HCT116 (cell line): ENCODE data around the gene AMBP. TPM values are rescaled to one million over a fixed set of nuclear protein-coding genes. Genes with fewer than 3 reads are reported as not detected.

Experiments used
- ATAC-seq: fragments of 200-7000 bp; cut with Tn5 transposase; 2 replicates; pipeline ENCODE4 v1.9.1; 2020; ENCODE audit warnings: mild to moderate bottlenecking, moderate library complexity
- BruUV-seq: library from RNA; stranded (reverse); fragments of 400-500 nt; replicated peaks from 2 replicates; lab custom pipeline; 2021; lab: Mats Ljungman, UMichigan
- CTCF ChIA-PET: fragments of 300-600 bp; sonication (Branson Sonifier 250); formaldehyde crosslinking; loops from one replicate; lab custom pipeline; 2021; ENCODE audit warnings: antibody characterized with exemption; lab: Charles Lee
- POLR2A ChIA-PET: fragments of 300-600, 350-600 bp; sonication (Branson Sonifier 250); formaldehyde crosslinking; loops from one replicate; lab custom pipeline; 2021; ENCODE audit warnings: antibody characterized with exemption; lab: Charles Lee
- RAD21 ChIA-PET, 2 experiments: fragments of 300-600 bp; sonication (Branson Sonifier 250); formaldehyde crosslinking; loops; one replicate each; lab custom pipeline; 2023; ENCODE audit warnings: low total read pairs in 2 of 2; ENCODE audit not compliant: uncharacterized antibody in 2 of 2, unreplicated experiment in 2 of 2, low non-redundant PET in 1 of 2; lab: Charles Lee
- DNase-seq: peaks from one replicate; pipeline ENCODE4 v3.0.0-alpha.2; 2010; ENCODE audit warnings: low read depth, low spot score
- H2AFZ ChIP-seq: fragments of 200-600 bp; shearing (Covaris generic), sonication (generic); 2 replicates; pipeline ENCODE4 v1.6.1; 2017; ENCODE audit warnings: low read depth, mixed run types, mixed read lengths, antibody characterized with exemption, low read length; ENCODE audit not compliant: poor library complexity, severe bottlenecking
- H3K27ac ChIP-seq: 2 replicates; pipeline ENCODE4 v1.5.1; 2012; ENCODE audit warnings: low read depth, low read length
- H3K27me3 ChIP-seq: fragments of 200-600 bp; sonication (generic); 2 replicates; pipeline ENCODE4 v1.6.1; 2016; ENCODE audit warnings: mixed run types, low read length, mixed read lengths; ENCODE audit not compliant: insufficient read depth
- H3K36me3 ChIP-seq, 2 experiments: fragments of 200-500 bp in 1 of 2; fragments of 200-600 bp in 1 of 2; sonication (Bioruptor generic) in 1 of 2; sonication (generic) in 1 of 2; 2 replicates each; pipeline versions ENCODE4 v1.5.1 to v1.6.1; 2014 to 2016; ENCODE audit warnings: low read length in 2 of 2, inconsistent platforms in 1 of 2, mixed read lengths in 1 of 2, mixed run types in 1 of 2; ENCODE audit not compliant: insufficient read depth in 2 of 2, control insufficient read depth in 1 of 2
- H3K4me1 ChIP-seq, 2 experiments: fragments of 200-600 bp in 1 of 2; sonication (generic) in 1 of 2; 2 replicates each; pipeline versions ENCODE4 v1.5.1 to v1.6.1; 2012 to 2017; ENCODE audit warnings: low read length in 2 of 2, inconsistent platforms in 1 of 2, mild to moderate bottlenecking in 1 of 2, mixed read lengths in 1 of 2, mixed run types in 1 of 2, moderate library complexity in 1 of 2; ENCODE audit not compliant: insufficient read depth in 2 of 2, control insufficient read depth in 1 of 2
- H3K4me2 ChIP-seq: fragments of 200-600 bp; sonication (generic); 2 replicates; pipeline ENCODE4 v1.6.1; 2017; ENCODE audit warnings: mixed run types, low read length, mixed read lengths
- H3K4me3 ChIP-seq, 2 experiments: fragments of 200-600 bp in 1 of 2; sonication (generic) in 1 of 2; replicated peaks in 1 of 2; 2 replicates each; pipeline ENCODE4 v1.5.1; 2011 to 2016; ENCODE audit warnings: low read length in 2 of 2, control low read depth in 1 of 2, low read depth in 1 of 2, mild to moderate bottlenecking in 1 of 2, mixed read lengths in 1 of 2, mixed run types in 1 of 2
- H3K79me2 ChIP-seq: fragments of 200-600 bp; sonication (generic); 2 replicates; pipeline ENCODE4 v1.6.1; 2017; ENCODE audit warnings: mild to moderate bottlenecking, mixed run types, low read length, moderate library complexity, mixed read lengths; ENCODE audit not compliant: insufficient read depth
- H3K9ac ChIP-seq: fragments of 200-600 bp; sonication (generic); 2 replicates; pipeline ENCODE4 v1.6.1; 2016; ENCODE audit warnings: low read length, mixed read lengths
- H3K9me2 ChIP-seq: fragments of 200-600 bp; sonication (generic), shearing (Covaris generic); 2 replicates; pipeline ENCODE4 v1.6.1; 2017; ENCODE audit warnings: mixed run types, mild to moderate bottlenecking, moderate library complexity; ENCODE audit not compliant: insufficient read depth
- H3K9me3 ChIP-seq, 2 experiments: fragments of 200-500 bp in 1 of 2; fragments of 200-600 bp in 1 of 2; sonication (Bioruptor generic) in 1 of 2; sonication (generic) in 1 of 2; 2 replicates each; pipeline ENCODE4 v1.6.1; 2014 to 2017; ENCODE audit warnings: low read length in 2 of 2, mixed read lengths in 2 of 2, inconsistent platforms in 1 of 2, low read depth in 1 of 2, mild to moderate bottlenecking in 1 of 2, mixed run types in 1 of 2, moderate library complexity in 1 of 2; ENCODE audit not compliant: control insufficient read depth in 1 of 2, insufficient read depth in 1 of 2
- H4K20me1 ChIP-seq: fragments of 200-600 bp; sonication (generic), shearing (Covaris generic); 2 replicates; pipeline ENCODE4 v1.6.1; 2017; ENCODE audit warnings: mixed run types, mild to moderate bottlenecking, moderate library complexity; ENCODE audit not compliant: insufficient read depth
- CBX3 ChIP-seq: IDR thresholded peaks from 2 replicates; pipeline ENCODE4 v1.6.1; 2012; ENCODE audit warnings: low read depth
- CEBPB ChIP-seq: IDR thresholded peaks from 2 replicates; pipeline ENCODE4 v1.6.1; 2012; ENCODE audit warnings: low read depth
- EGR1 ChIP-seq: IDR thresholded peaks from 2 replicates; pipeline ENCODE4 v1.6.1; 2012; ENCODE audit warnings: low read depth
- ELF1 ChIP-seq: IDR thresholded peaks from 2 replicates; pipeline ENCODE4 v1.6.1; 2012; ENCODE audit warnings: low read depth, borderline replicate concordance
- EZH2phosphoT487 ChIP-seq: fragments of 200-600 bp; IDR thresholded peaks from 2 replicates; pipeline ENCODE4 v1.6.1; 2018; ENCODE audit warnings: antibody characterized with exemption, borderline replicate concordance
- FOSL1 ChIP-seq: IDR thresholded peaks from 2 replicates; pipeline ENCODE4 v1.6.1; 2012; ENCODE audit warnings: low read depth
- POLR2A ChIP-seq: IDR thresholded peaks from 2 replicates; pipeline ENCODE4 v1.7.0; 2011; ENCODE audit warnings: borderline replicate concordance; ENCODE audit not compliant: insufficient read depth, insufficient read length; ENCODE audit errors: extremely low read depth
- REST ChIP-seq: IDR thresholded peaks from 2 replicates; pipeline ENCODE4 v1.6.1; 2012; ENCODE audit warnings: low read depth
- SIN3A ChIP-seq: IDR thresholded peaks from 2 replicates; pipeline ENCODE4 v1.6.1; 2012; ENCODE audit warnings: low read depth
- SP1 ChIP-seq: IDR thresholded peaks from 2 replicates; pipeline ENCODE4 v1.6.1; 2012; ENCODE audit warnings: low read depth
- intact Hi-C: fragments of 100-400 bp; cut with micrococcal nuclease; formaldehyde crosslinking; loops from 2 replicates; pipeline ENCODE4 v1.10.0; 2022
- total RNA-seq: library from RNA; stranded (reverse); gene quantifications from one replicate; pipeline ENCODE4 v1.2.1, GENCODE V29; 2021; ENCODE audit not compliant: unreplicated experiment

The AMBP gene
- total RNA-seq, 1 experiment from 2014 or later, result 1.9 TPM

- POLR2A ChIA-PET, result no interaction called here
Observed at GRCh38 chr9:114060711-114061110, 17.4 kb downstream of the AMBP start.

More at GRCh38 chr9:114060711-114061110, 17.4 kb downstream of the AMBP start:
- no peaks in the 10 kb centered on the region for H3K79me2 ChIP-seq
- no peaks in the 10 kb centered on the region for H3K36me3 ChIP-seq
- DNase-seq, result no peak
- ChIA-PET CTCF (no interaction called here), RAD21 (no interaction called here)
- ATAC-seq, result no peak
- no peaks in the 10 kb centered on the region for H4K20me1 ChIP-seq
- intact Hi-C loops, result no loop called here
- H3K4me2 ChIP-seq, result no peak overlapping the region
- BruUV-seq, result no TSS peak
- H2AFZ ChIP-seq, result no peak overlapping the region
- H3K9me3 ChIP-seq, result no peaks in the 10 kb centered on the region
- TF ChIP-seq FOSL1, result no peak
- TF ChIP-seq CBX3, result no peak
- no peak for TF ChIP-seq REST
- TF ChIP-seq CEBPB, result no peak
- no peak for TF ChIP-seq POLR2A
- TF ChIP-seq EZH2phosphoT487, result no peak
- TF ChIP-seq EGR1, result no peak
- TF ChIP-seq SP1, result no peak
- no peak for TF ChIP-seq ELF1
- TF ChIP-seq SIN3A, result no peak
- no peak overlapping the region for H3K4me3 ChIP-seq
- no peak overlapping the region for H3K9ac ChIP-seq
- no peak overlapping the region for H3K27ac ChIP-seq
- no peaks in the 10 kb centered on the region for H3K9me2 ChIP-seq
- H3K27me3 ChIP-seq, result 0 out of 2 replicates have a peak, but pooled peaks cover under 1% of the 10 kb centered on the region
- H3K4me1 ChIP-seq, result no peaks in the 10 kb centered on the region
